Spinal cord (tissue), 10 donors: Measurements from ENCODE around the gene GCFC2. TPM values are rescaled to one million over a fixed set of nuclear protein-coding genes. Genes with fewer than 3 reads are reported as not detected.

ENCODE experiments used
- DNase-seq, 6 donors: peaks; one replicate each; pipeline versions ENCODE4 v3.0.0 to v3.0.0-alpha.2; 2013 to 2015; ENCODE audit warnings: low spot score in 6 of 6, low read depth in 4 of 6
- H3K27ac ChIP-seq: one replicate; pipeline ENCODE4 v1.5.1; 2013; ENCODE audit warnings: low read depth, low read length, control low read depth
- H3K27me3 ChIP-seq: one replicate; pipeline ENCODE4 v1.6.1; 2013; ENCODE audit warnings: low read length; ENCODE audit not compliant: control insufficient read depth, insufficient read depth
- H3K36me3 ChIP-seq: one replicate; pipeline ENCODE4 v1.6.1; 2013; ENCODE audit warnings: low read length; ENCODE audit not compliant: control insufficient read depth, insufficient read depth
- H3K4me1 ChIP-seq: one replicate; pipeline ENCODE4 v1.6.1; 2013; ENCODE audit warnings: low read length; ENCODE audit not compliant: control insufficient read depth, insufficient read depth
- H3K4me3 ChIP-seq: one replicate; pipeline ENCODE4 v1.5.1; 2013; ENCODE audit warnings: low read depth, low read length, control low read depth
- H3K9me3 ChIP-seq: one replicate; pipeline ENCODE4 v1.6.1; 2013; ENCODE audit warnings: low read length; ENCODE audit not compliant: control insufficient read depth, insufficient read depth
- WGBS: methylation state at CpG from one replicate; pipeline ENCODE4 v1.1.5; 2013; ENCODE audit warnings: missing lambda C conversion rate; ENCODE audit not compliant: insufficient coverage; 5-methylcytosine and 5-hydroxymethylcytosine counted together
- polyA plus RNA-seq, 2 donors: library from polyadenylated mRNA; unstranded; fragments of 120-200 nt; gene quantifications; one replicate each; pipeline ENCODE4 v1.2.1, GENCODE V29; 2013; ENCODE audit not compliant: insufficient read length in 2 of 2
- total RNA-seq, 2 donors: library from RNA; depleted of rRNA in 1 of 2; stranded (reverse); fragments of 120-200 nt in 1 of 2; fragments of >200 nt in 1 of 2; gene quantifications; one replicate each; pipeline versions ENCODE4 v1.2.3 to v1.2.4, GENCODE V29; 2013 to 2014
- donor health status: healthy.

GCFC2 gene
- total and polyA plus RNA-seq, 4 donors: 24.5 to 31.7 (median 27.1) TPM

DNA sequence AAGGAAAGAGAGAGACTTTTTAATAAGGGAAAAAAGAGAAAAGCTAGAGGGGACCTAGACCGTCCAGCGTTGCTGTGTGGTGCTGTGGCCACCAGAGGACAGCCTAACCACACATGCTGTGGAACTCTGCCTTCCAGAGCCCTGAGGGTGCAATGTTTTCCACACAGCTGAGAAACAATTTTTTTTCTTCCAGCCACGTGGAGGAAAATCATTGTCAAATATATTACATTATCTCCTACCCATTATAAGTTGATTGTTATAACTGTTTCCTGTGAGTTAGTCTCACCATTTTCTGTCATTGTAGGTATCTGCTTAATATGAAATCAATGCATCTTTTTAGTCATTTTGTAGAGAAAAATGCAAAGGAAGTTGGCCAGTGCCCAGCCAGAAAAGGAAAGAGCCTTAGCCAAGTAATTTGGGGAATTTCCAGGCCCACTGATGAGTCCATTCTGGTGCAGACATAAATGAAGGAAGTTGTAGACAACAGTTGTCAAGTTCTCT lies 70.0 kb downstream of the GCFC2 start:
- Histone ChIP-seq H3K4me3 (no peak overlapping the region), H3K9me3 (peaks cover 1% of the 10 kb centered on the region), H3K27ac (no peak overlapping the region), H3K36me3 (no peaks in the 10 kb centered on the region), H3K27me3 (peaks cover 3% of the 10 kb centered on the region), H3K4me1 (no peaks in the 10 kb centered on the region)
- DNase-seq: peak in 5 of 6 donors; percentile 38 to 90 (median 54)
- 0% methylated on average over 2 of the region's 3 CpGs for WGBS

DNA sequence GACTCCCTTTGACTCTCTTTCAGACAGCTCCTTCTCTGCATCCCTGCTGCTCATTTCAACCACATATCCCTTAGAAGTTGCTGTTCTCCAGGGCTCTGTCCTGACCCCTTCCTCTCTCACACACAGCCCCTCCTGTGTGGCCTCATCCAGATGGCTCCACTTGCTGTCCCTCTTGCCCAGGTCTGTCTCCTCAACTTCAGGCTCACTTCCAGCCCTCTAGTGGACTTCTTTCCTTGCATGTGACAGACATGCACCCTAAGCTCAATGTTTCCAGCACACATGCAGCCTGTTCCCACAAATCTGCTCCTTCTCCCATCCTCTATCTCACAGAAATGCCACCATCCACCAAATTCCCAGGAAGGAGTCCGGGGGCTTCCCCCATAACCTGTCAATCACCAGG lies 73.1 kb downstream of the GCFC2 start:
- WGBS: 84% methylated on average over 1 of the region's 1 CpG
- DNase-seq: no peak
- Histone ChIP-seq H3K9me3 (peaks cover 1% of the 10 kb centered on the region), H3K4me3 (no peak overlapping the region), H3K36me3 (no peaks in the 10 kb centered on the region), H3K4me1 (no peaks in the 10 kb centered on the region), H3K27me3 (peaks cover 3% of the 10 kb centered on the region), H3K27ac (no peak overlapping the region)

DNA sequence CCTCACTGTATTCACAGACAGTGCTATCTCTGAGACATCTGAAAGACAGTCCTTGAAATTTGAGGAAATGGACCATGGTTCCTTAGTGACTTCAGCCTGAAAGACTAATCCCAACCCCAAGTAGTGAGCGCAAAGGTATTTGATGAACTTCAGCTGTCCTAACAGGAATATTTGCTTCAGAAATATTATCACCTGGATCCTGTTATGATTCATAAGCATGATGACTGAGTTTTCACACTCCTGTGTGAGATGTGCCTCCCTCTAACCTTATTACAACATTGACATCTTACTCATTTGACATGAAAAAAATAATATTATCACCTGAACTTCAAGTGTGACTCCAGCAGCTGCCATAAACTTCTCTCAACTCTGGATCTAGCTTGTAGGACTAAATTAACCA lies 75.8 kb downstream of the GCFC2 start:
- Histone ChIP-seq H3K27ac (no peak overlapping the region), H3K4me1 (no peaks in the 10 kb centered on the region)
- no CpG with 5 or more reads among the region's 1 CpG for WGBS

DNA sequence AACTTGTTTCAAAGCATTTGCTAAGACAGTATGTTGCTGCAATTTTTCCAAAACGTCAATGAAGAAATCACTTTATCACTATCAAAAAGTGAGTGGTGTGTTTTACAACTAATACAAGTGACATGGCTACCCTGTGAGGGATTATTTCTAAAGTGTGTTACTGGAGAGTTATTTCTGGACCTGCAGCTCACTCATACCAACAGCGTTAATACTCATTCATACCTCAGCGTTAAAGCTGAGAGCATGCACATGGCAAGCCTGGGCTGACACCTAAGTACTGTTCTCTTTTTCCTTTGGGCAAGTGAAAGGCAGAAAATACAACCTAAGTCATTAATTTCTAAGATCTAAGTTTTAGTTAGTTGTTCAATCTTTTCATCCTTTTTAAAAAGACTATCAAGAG lies 77.1 kb downstream of the GCFC2 start:
- H3K9me3 ChIP-seq: no peaks in the 10 kb centered on the region
- H3K27me3 ChIP-seq: peaks cover 3% of the 10 kb centered on the region
- H3K4me1 ChIP-seq: no peaks in the 10 kb centered on the region
- no peak overlapping the region for H3K4me3 ChIP-seq
- no peak for DNase-seq
- WGBS: no CpG with 5 or more reads among the region's 3 CpGs
- no peaks in the 10 kb centered on the region for H3K36me3 ChIP-seq
- no peak overlapping the region for H3K27ac ChIP-seq

More for the DNA sequence above, 75.8 kb downstream of the GCFC2 start:
- peaks cover 3% of the 10 kb centered on the region for H3K27me3 ChIP-seq
- no peak for DNase-seq
- H3K9me3 ChIP-seq: peaks cover 1% of the 10 kb centered on the region
- no peaks in the 10 kb centered on the region for H3K36me3 ChIP-seq
- no peak overlapping the region for H3K4me3 ChIP-seq

DNA sequence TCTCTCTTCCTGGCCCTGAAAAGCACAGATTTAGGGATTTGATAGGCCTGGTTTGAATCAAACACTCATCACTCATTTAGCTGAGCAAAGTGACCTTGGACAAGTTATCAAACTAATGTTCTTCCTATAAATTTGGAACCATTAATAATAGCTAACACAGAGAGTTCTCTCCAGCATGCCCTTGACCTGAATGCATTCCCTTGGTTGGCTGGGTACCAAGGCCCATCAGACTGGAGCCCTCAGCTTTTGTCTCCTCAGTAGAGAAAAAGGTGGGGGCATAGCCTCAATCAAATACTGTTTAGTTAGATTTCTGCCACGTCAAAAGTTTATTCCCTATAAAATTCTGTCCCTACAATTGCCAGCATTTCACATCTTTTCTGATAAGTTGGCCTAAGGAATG lies 77.9 kb downstream of the GCFC2 start:
- Histone ChIP-seq H3K9me3 (no peaks in the 10 kb centered on the region), H3K4me3 (no peak overlapping the region), H3K27me3 (peaks cover 3% of the 10 kb centered on the region), H3K4me1 (no peaks in the 10 kb centered on the region), H3K36me3 (no peaks in the 10 kb centered on the region), H3K27ac (peak overlapping the region; percentile 40)
- DNase-seq: peak in 1 of 6 donors; percentile 22
- WGBS: no CpG with 5 or more reads among the region's 1 CpG

DNA sequence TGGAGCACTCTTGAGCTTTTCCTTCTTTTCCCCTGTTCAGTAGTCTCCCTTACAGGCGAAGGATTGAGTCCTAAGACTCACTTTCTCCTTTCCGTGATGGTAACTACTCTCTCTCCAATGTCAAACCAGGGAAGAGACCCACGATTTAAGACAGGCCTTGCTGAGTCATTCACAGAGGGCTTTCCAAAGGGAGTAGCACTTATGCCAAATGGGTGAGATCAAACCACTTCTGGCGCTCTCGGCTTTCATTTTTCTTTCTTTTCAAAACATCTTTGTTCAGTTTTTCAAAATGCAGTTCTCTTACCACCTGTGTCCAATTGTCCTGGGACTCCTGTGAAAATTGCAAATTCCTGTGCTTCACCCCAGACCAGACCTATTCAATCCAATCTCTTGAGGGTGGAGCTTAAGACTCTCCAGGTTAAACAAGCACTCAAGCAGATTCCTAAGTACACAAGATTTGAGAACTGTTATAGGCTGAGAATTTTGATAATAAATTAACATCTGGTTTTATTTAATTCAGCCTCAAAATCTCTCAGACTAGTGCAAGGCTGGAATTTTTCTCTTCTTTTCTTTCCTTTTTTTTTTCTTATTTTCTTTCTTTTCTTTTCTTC lies 78.5 kb downstream of the GCFC2 start:
- 57% methylated on average over 5 of the region's 5 CpGs for WGBS
- Histone ChIP-seq H3K27ac (no peak overlapping the region), H3K4me3 (no peak overlapping the region), H3K27me3 (no peaks in the 10 kb centered on the region), H3K36me3 (no peaks in the 10 kb centered on the region), H3K4me1 (no peaks in the 10 kb centered on the region), H3K9me3 (no peaks in the 10 kb centered on the region)
- DNase-seq: peak in 1 of 6 donors; percentile 17

DNA sequence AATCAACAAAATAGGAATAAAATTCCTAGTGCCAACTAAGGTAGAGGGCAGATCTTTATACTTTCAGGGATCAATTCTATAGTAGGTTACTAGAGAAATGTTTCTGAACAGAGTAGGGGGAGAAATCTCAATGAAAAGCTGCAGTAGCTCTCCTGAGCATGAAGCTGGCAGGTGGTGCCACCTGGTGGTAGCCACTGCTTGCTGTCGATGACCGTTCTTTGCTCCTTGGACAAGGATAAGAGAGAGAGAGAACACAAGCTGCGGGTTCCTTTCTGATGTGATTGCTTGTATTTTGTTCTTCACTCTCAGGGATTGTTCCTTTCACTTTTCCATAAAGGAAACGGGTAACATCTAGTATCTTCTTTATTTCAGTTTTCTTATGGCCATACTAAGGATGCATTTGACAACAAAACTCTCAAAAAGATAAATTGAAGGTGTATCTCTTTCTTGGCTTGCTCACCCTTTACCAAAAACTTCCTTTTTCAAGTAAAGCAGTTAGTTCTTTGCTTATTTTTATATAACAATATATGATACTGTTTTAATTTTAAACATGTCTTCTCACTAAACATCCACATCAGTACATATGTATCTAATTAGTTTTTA lies 82.7 kb downstream of the GCFC2 start:
- peak in 5 of 6 donors; percentile 65 to 96 (median 79) for DNase-seq
- Histone ChIP-seq H3K4me3 (no peak overlapping the region), H3K4me1 (no peaks in the 10 kb centered on the region), H3K9me3 (no peaks in the 10 kb centered on the region), H3K36me3 (no peaks in the 10 kb centered on the region), H3K27ac (no peak overlapping the region), H3K27me3 (no peaks in the 10 kb centered on the region)
- WGBS: no CpG with 5 or more reads among the region's 4 CpGs

DNA sequence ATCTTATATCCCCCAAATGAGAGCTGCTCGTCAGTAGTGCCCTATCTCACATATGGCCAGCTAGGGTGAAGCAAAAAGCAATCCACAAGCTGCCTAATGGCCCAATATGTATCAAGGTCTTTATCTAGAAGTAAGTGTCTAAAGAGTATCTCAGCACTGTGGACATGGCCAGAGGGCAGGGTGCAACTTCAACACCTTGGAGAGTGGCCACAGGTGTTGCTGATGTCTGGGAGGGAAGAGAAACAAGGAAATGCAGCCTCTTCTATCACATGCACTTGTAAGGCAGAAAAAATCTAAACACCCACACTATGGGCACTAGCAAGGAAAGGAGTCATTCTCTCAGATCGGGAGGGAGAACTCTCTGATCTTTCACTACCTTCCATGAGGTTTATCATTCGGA lies 87.8 kb downstream of the GCFC2 start:
- no peaks in the 10 kb centered on the region for H3K4me1 ChIP-seq
- H3K4me3 ChIP-seq: no peak overlapping the region
- no peak for DNase-seq
- no peaks in the 10 kb centered on the region for H3K9me3 ChIP-seq
- no peak overlapping the region for H3K27ac ChIP-seq
- no peaks in the 10 kb centered on the region for H3K36me3 ChIP-seq
- no peaks in the 10 kb centered on the region for H3K27me3 ChIP-seq
- WGBS: 50% methylated on average over 2 of the region's 3 CpGs

DNA sequence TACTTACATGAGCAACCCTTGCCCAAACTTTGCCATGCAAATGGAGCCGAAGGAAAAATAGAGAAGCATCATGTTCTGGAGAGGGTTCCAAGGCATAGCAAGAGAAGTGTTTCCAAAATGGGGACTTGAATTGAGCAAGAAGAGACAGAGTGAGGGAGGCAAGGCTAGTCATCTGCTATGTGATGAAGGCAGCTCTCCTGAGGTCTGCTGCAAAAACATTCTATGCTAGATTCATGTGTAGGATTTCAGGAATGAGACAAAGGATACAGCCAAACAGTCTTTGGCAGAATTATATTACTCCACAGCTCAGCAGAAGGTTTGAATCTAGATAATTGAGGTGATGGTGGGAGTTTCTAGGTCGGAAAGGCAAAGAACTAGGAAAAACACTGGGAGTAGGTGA lies 88.2 kb downstream of the GCFC2 start:
- Histone ChIP-seq H3K4me1 (no peaks in the 10 kb centered on the region), H3K9me3 (no peaks in the 10 kb centered on the region), H3K4me3 (no peak overlapping the region), H3K27me3 (no peaks in the 10 kb centered on the region), H3K36me3 (no peaks in the 10 kb centered on the region), H3K27ac (no peak overlapping the region)
- WGBS: 0% methylated on average over 1 of the region's 2 CpGs
- no peak for DNase-seq

DNA sequence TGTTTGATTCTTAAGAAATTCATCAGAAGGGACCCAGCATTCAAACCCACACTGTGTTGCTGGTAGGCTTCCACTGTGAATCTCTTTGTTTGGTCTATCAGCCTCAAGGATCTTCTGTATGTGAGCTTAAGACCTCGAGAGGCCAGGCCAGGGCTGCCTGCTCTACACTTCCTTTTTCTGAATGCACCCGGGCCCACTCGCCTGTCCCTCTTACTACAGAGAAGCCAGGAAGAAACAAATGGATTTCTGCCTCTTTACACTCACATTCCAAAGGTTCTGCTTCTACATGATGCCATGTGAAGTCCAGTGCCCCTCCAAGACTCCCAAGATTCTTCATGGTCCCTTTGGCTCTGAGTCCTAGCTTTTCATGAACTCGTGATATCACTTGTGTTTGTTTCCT lies 89.5 kb downstream of the GCFC2 start:
- WGBS: 91% methylated on average over 3 of the region's 4 CpGs
- DNase-seq: no peak
- no peaks in the 10 kb centered on the region for H3K9me3 ChIP-seq
- H3K27me3 ChIP-seq: no peaks in the 10 kb centered on the region
- no peaks in the 10 kb centered on the region for H3K4me1 ChIP-seq
- no peak overlapping the region for H3K4me3 ChIP-seq
- H3K27ac ChIP-seq: no peak overlapping the region
- no peaks in the 10 kb centered on the region for H3K36me3 ChIP-seq
